ENCODE measurements around the gene SERGEF.

SERGEF gene

GRCh38 chr11:17853280-17853679 is 159.6 kb downstream of the SERGEF start:
- DNase-seq = no peak

- no peak for DNase-seq
Measured at GRCh38 chr11:17852246-17852645, 160.6 kb downstream of the SERGEF start.

- DNase-seq = no peak
Measured at GRCh38 chr11:17851697-17852096, 161.2 kb downstream of the SERGEF start.

- DNase-seq = no peak
Measured at GRCh38 chr11:17850336-17850735, 162.5 kb downstream of the SERGEF start.

GRCh38 chr11:17848715-17849114 is 164.1 kb downstream of the SERGEF start:
- DNase-seq = peak; percentile 50

GRCh38 chr11:17846852-17847453 is 165.9 kb downstream of the SERGEF start:
- peak; percentile 29 for DNase-seq

GRCh38 chr11:17845431-17845881 is 167.4 kb downstream of the SERGEF start:
- no peak for DNase-seq

GRCh38 chr11:17840101-17840548 is 172.7 kb downstream of the SERGEF start:
- DNase-seq = peak; percentile 17

GRCh38 chr11:17839450-17839849 is 173.4 kb downstream of the SERGEF start:
- DNase-seq = no peak

- no peak for DNase-seq
Measured at GRCh38 chr11:17838102-17838501, 174.7 kb downstream of the SERGEF start.

GRCh38 chr11:17831883-17832282 is 181.0 kb downstream of the SERGEF start:
- no peak for DNase-seq

- DNase-seq = no peak
Measured at GRCh38 chr11:17831228-17831627, 181.6 kb downstream of the SERGEF start.

GRCh38 chr11:17828311-17828751 is 184.5 kb downstream of the SERGEF start:
- no peak for DNase-seq

- peak; percentile 5 for DNase-seq
Measured at GRCh38 chr11:17827006-17827405, 185.8 kb downstream of the SERGEF start.

- no peak for DNase-seq
Measured at GRCh38 chr11:17822401-17822781, 190.5 kb downstream of the SERGEF start.

- no peak for DNase-seq
Measured at GRCh38 chr11:17821648-17822400, 191.0 kb downstream of the SERGEF start.

- DNase-seq = no peak
Measured at GRCh38 chr11:17816232-17816931, 196.5 kb downstream of the SERGEF start.

- no peak for DNase-seq
Measured at GRCh38 chr11:17814546-17814945, 198.3 kb downstream of the SERGEF start.

GRCh38 chr11:17813391-17814059 is 199.3 kb downstream of the SERGEF start:
- DNase-seq = no peak

GRCh38 chr11:17812865-17813187 is 200.0 kb downstream of the SERGEF start:
- DNase-seq = no peak

GRCh38 chr11:17812091-17812864 is 200.6 kb downstream of the SERGEF start:
- DNase-seq = no peak

GRCh38 chr11:17811352-17811751 is 201.5 kb downstream of the SERGEF start:
- no peak for DNase-seq

- no peak for DNase-seq
Measured at GRCh38 chr11:17810746-17811145, 202.1 kb downstream of the SERGEF start.
